ENCODE data around the gene CEP41.

Gene CEP41

DNA sequence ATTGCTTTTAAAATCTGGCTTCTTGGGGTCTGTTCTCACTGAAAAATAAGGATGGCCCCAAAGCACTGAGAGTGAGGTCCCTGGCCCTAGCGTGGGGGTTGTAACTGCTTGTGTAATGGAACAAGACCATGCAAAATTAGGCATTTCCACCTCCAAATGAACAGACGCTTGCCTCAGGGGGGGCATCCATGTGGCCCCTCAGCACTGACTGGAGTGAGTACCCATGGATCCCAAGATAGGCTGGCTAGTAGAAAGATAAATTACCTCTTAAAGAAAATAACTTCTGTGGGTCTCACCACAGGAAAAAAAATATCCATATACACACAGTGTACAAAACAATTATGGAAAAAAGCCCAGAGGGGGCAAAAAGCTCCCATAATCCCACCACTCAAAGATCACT lies 75.7 kb downstream of the CEP41 start:
- ATAC-seq: no peak
- TF ChIP-seq ISL1 (CRISPR knock-in tag; IDR thresholded peaks at IDR 0.05) (no peak), PPARA (CRISPR knock-in tag; IDR thresholded peaks at IDR 0.05; ENCODE audit: borderline replicate concordance) (no peak), TOX (CRISPR knock-in tag; IDR thresholded peaks at IDR 0.05; ENCODE audit: borderline replicate concordance) (no peak), ESRRG (CRISPR knock-in tag; IDR thresholded peaks at IDR 0.05) (no peak)

DNA sequence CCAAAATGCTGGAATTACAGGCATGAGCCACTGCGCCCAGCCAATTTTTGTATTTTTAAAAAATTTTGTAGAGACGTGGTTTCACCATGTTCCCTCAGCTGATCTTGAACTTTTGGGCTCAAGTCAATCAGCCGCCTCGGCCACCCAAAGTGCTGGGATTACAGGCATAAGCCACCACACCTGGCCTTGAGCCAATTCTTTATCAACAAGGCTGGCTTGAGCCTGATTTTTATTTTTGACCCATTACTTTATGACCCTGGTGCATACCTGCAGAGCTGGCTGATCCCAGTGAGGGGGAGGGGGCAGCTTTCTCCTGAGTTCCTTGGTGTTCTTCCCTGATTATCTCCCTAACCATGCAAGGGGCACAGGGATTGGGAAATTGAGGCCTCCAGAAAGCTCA lies 76.4 kb downstream of the CEP41 start:
- TF ChIP-seq PPARA (CRISPR knock-in tag; IDR thresholded peaks at IDR 0.05; ENCODE audit: borderline replicate concordance) (no peak), ZNF70 (CRISPR knock-in tag; IDR thresholded peaks at IDR 0.05) (no peak), SNAI2 (CRISPR knock-in tag; IDR thresholded peaks at IDR 0.05) (no peak), ZFP30 (CRISPR knock-in tag; IDR thresholded peaks at IDR 0.05) (no peak), ZFP3 (CRISPR knock-in tag; IDR thresholded peaks at IDR 0.05) (no peak), ZC3H10 (CRISPR knock-in tag; IDR thresholded peaks at IDR 0.05) (no peak), RARB (CRISPR knock-in tag; IDR thresholded peaks at IDR 0.05) (no peak)
- TF ChIP-seq, protein P1, sequence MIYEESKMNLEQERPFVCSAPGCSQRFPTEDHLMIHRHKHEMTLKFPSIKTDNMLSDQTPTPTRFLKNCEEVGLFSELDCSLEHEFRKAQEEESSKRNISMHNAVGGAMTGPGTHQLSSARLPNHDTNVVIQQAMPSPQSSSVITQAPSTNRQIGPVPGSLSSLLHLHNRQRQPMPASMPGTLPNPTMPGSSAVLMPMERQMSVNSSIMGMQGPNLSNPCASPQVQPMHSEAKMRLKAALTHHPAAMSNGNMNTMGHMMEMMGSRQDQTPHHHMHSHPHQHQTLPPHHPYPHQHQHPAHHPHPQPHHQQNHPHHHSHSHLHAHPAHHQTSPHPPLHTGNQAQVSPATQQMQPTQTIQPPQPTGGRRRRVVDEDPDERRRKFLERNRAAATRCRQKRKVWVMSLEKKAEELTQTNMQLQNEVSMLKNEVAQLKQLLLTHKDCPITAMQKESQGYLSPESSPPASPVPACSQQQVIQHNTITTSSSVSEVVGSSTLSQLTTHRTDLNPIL (CRISPR knock-in tag; IDR thresholded peaks at IDR 0.05; ENCODE audit: low read depth): no peak
- TF ChIP-seq, protein P2, sequence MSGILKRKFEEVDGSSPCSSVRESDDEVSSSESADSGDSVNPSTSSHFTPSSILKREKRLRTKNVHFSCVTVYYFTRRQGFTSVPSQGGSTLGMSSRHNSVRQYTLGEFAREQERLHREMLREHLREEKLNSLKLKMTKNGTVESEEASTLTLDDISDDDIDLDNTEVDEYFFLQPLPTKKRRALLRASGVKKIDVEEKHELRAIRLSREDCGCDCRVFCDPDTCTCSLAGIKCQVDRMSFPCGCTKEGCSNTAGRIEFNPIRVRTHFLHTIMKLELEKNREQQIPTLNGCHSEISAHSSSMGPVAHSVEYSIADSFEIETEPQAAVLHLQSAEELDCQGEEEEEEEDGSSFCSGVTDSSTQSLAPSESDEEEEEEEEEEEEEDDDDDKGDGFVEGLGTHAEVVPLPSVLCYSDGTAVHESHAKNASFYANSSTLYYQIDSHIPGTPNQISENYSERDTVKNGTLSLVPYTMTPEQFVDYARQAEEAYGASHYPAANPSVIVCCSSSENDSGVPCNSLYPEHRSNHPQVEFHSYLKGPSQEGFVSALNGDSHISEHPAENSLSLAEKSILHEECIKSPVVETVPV (CRISPR knock-in tag; IDR thresholded peaks at IDR 0.05): no peak

DNA sequence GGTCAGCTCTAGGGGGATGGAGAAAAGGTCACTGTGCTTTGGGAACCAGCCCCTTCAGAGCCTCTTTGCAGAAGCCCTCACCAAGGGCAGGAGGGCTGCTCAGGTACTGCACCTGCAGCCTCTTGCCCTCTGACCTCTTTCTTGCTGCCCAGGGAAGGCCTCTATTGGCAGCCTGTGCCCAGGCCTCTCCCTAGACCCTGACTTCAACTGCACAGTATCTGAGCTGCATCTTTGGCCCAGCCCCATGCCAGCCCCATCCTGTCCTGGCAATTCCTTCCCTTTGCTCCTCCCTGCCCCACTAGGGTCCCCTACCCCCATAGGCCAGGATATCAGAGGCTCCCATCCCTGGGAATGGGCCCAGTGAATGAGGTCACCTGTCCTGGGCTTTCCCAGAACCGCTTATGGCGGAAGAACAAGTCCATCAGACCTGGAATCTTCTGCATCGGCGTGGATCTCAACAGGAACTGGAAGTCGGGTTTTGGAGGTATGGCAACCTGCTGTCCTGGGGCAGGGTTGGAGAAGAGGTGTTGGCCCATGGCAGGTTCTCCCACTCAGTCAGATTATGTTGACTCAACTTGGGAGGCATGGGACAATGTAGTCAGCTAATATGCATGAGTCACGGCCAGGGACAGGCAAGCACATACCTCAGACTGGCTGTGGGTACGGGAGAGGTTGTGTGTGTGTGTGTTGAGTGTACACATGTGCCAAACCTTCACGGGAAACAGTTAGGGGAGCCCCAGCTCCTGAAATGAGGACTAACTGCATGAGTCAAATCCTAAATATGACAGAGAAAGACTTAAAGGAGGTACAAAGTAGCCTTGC lies 77.6 kb downstream of the CEP41 start:
- no peak for TF ChIP-seq RARB (CRISPR knock-in tag; IDR thresholded peaks at IDR 0.05)
- TF ChIP-seq SNAI2 (CRISPR knock-in tag; IDR thresholded peaks at IDR 0.05): no peak
- TF ChIP-seq ZFP3 (CRISPR knock-in tag; IDR thresholded peaks at IDR 0.05): peak; percentile 74
- no peak for TF ChIP-seq OSR1 (CRISPR knock-in tag; IDR thresholded peaks at IDR 0.05)
- TF ChIP-seq, protein P3, sequence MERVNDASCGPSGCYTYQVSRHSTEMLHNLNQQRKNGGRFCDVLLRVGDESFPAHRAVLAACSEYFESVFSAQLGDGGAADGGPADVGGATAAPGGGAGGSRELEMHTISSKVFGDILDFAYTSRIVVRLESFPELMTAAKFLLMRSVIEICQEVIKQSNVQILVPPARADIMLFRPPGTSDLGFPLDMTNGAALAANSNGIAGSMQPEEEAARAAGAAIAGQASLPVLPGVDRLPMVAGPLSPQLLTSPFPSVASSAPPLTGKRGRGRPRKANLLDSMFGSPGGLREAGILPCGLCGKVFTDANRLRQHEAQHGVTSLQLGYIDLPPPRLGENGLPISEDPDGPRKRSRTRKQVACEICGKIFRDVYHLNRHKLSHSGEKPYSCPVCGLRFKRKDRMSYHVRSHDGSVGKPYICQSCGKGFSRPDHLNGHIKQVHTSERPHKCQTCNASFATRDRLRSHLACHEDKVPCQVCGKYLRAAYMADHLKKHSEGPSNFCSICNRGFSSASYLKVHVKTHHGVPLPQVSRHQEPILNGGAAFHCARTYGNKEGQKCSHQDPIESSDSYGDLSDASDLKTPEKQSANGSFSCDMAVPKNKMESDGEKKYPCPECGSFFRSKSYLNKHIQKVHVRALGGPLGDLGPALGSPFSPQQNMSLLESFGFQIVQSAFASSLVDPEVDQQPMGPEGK (CRISPR knock-in tag; IDR thresholded peaks at IDR 0.05; ENCODE audit: borderline replicate concordance): peak; percentile 21; the same call in 1 of the 2 replicates
- no peak for TF ChIP-seq ZNF8 (CRISPR knock-in tag; IDR thresholded peaks at IDR 0.05)
- TF ChIP-seq, protein P4, sequence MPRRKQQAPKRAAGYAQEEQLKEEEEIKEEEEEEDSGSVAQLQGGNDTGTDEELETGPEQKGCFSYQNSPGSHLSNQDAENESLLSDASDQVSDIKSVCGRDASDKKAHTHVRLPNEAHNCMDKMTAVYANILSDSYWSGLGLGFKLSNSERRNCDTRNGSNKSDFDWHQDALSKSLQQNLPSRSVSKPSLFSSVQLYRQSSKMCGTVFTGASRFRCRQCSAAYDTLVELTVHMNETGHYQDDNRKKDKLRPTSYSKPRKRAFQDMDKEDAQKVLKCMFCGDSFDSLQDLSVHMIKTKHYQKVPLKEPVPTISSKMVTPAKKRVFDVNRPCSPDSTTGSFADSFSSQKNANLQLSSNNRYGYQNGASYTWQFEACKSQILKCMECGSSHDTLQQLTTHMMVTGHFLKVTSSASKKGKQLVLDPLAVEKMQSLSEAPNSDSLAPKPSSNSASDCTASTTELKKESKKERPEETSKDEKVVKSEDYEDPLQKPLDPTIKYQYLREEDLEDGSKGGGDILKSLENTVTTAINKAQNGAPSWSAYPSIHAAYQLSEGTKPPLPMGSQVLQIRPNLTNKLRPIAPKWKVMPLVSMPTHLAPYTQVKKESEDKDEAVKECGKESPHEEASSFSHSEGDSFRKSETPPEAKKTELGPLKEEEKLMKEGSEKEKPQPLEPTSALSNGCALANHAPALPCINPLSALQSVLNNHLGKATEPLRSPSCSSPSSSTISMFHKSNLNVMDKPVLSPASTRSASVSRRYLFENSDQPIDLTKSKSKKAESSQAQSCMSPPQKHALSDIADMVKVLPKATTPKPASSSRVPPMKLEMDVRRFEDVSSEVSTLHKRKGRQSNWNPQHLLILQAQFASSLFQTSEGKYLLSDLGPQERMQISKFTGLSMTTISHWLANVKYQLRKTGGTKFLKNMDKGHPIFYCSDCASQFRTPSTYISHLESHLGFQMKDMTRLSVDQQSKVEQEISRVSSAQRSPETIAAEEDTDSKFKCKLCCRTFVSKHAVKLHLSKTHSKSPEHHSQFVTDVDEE (CRISPR knock-in tag; IDR thresholded peaks at IDR 0.05): no peak
- no peak for TF ChIP-seq TOX (CRISPR knock-in tag; IDR thresholded peaks at IDR 0.05; ENCODE audit: borderline replicate concordance)
- no peak for TF ChIP-seq TCF4 (CRISPR knock-in tag; IDR thresholded peaks at IDR 0.05; ENCODE audit: borderline replicate concordance)
- TF ChIP-seq, protein P2 (CRISPR knock-in tag; IDR thresholded peaks at IDR 0.05): no peak
- no peak for TF ChIP-seq ESRRG (CRISPR knock-in tag; IDR thresholded peaks at IDR 0.05)
- TF ChIP-seq ZFP30 (CRISPR knock-in tag; IDR thresholded peaks at IDR 0.05): no peak
- no peak; the same call in 1 of the 2 replicates for TF ChIP-seq CSDC2 (CRISPR knock-in tag; IDR thresholded peaks at IDR 0.05)
- no peak for TF ChIP-seq GLIS3 (CRISPR knock-in tag; IDR thresholded peaks at IDR 0.05)
- no peak for TF ChIP-seq BACH2 (CRISPR knock-in tag; IDR thresholded peaks at IDR 0.05; ENCODE audit: borderline replicate concordance)
- no peak for TF ChIP-seq ZNF70 (CRISPR knock-in tag; IDR thresholded peaks at IDR 0.05)
- TF ChIP-seq PPARA (CRISPR knock-in tag; IDR thresholded peaks at IDR 0.05; ENCODE audit: borderline replicate concordance): no peak
- TF ChIP-seq ARNTL (CRISPR knock-in tag; IDR thresholded peaks at IDR 0.05; ENCODE audit: borderline replicate concordance, low read depth): no peak
- TF ChIP-seq, protein P1 (CRISPR knock-in tag; IDR thresholded peaks at IDR 0.05; ENCODE audit: low read depth): no peak
- TF ChIP-seq ZC3H10 (CRISPR knock-in tag; IDR thresholded peaks at IDR 0.05): no peak
- peak; percentile 31; the same call in 1 of the 2 replicates for TF ChIP-seq ISL1 (CRISPR knock-in tag; IDR thresholded peaks at IDR 0.05)
- TF ChIP-seq ZNF565 (CRISPR knock-in tag; conservative IDR thresholded peaks at IDR 0.05; ENCODE audit: low read depth): no peak
- TF ChIP-seq, protein P5, sequence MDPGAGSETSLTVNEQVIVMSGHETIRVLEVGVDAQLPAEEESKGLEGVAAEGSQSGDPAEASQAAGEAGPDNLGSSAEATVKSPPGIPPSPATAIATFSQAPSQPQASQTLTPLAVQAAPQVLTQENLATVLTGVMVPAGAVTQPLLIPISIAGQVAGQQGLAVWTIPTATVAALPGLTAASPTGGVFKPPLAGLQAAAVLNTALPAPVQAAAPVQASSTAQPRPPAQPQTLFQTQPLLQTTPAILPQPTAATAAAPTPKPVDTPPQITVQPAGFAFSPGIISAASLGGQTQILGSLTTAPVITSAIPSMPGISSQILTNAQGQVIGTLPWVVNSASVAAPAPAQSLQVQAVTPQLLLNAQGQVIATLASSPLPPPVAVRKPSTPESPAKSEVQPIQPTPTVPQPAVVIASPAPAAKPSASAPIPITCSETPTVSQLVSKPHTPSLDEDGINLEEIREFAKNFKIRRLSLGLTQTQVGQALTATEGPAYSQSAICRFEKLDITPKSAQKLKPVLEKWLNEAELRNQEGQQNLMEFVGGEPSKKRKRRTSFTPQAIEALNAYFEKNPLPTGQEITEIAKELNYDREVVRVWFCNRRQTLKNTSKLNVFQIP (CRISPR knock-in tag; IDR thresholded peaks at IDR 0.05; ENCODE audit: borderline replicate concordance, low read depth): no peak

More for the DNA sequence above, 76.4 kb downstream of the CEP41 start:
- ATAC-seq: no peak

More for the DNA sequence above, 77.6 kb downstream of the CEP41 start:
- ATAC-seq: peak; percentile 87

Data from SK-N-SH treated with all-trans-retinoic acid at 6 μM for 48 hours (cell line).